Ammon's horn (tissue), 1 donor: Measurements from ENCODE around the gene TECTB.
A peak's percentile ranks its signal among the peaks of the same experiment; 100 is the strongest.

ENCODE experiments used
- DNase-seq: peaks from one replicate; pipeline ENCODE4 v3.0.0-alpha.2; 2016; ENCODE audit warnings: low spot score

The TECTB gene

GRCh38 chr10:112274831-112275230 is 8.4 kb upstream of the TECTB start:
- DNase-seq, result no peak

GRCh38 chr10:112275512-112276245 is 7.5 kb upstream of the TECTB start:
- DNase-seq, result no peak

- DNase-seq, result peak; percentile 50
Observed at GRCh38 chr10:112278871-112279270, 4.3 kb upstream of the TECTB start.

- no peak for DNase-seq
Observed at GRCh38 chr10:112279433-112279832, 3.8 kb upstream of the TECTB start.

DNA sequence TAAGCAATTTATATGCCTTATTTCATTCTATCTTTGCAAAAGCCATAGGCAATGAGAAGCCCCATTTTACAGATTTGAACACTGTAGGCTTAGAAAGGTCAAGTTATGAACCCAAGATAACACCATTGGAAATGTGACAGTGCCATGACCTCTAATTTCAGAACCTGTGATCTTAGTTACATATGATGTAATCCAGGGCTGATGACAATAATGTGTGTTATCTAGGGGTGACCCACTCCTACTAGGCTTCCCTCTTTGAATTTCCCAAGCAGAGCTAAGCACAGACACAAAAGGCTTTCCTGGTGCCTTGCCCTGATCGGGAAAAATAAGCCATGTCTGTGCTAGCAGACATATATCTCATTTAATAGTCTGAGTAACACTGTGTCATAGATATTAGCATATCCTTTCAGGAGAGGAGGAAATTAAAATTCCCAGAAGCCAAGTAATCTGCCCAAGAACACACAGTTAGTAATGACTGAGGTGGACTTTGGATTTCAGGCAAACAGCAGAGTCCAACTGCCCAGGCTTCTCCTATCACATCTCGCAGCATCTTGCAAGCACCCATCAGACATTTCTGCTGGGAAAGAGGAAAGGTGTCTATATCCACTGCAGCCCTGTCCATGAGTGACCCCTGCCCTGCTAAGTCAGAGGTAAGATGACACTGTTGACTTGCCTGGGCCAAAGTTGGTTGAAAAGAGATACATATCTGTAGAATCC is 2.8 kb upstream of the TECTB start:
- no peak for DNase-seq

DNA sequence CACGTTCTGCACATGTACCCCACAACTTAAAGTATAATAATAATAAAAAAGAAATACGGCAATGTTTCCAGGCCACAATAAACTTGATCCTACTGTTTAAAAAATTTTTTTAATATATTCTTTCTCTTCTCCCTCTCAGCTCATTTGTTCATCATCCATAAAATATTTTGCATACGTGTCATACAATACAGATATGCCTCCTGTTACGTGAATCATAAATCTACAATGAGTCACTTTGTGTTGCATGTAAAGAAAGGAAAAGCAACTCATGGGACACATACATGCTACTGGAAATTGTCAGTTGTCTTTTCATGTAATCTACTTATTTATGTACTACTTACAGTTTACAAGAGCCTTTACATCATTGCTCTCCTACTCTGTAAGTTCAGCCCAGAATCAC is 1.1 kb upstream of the TECTB start:
- DNase-seq, result no peak

DNA sequence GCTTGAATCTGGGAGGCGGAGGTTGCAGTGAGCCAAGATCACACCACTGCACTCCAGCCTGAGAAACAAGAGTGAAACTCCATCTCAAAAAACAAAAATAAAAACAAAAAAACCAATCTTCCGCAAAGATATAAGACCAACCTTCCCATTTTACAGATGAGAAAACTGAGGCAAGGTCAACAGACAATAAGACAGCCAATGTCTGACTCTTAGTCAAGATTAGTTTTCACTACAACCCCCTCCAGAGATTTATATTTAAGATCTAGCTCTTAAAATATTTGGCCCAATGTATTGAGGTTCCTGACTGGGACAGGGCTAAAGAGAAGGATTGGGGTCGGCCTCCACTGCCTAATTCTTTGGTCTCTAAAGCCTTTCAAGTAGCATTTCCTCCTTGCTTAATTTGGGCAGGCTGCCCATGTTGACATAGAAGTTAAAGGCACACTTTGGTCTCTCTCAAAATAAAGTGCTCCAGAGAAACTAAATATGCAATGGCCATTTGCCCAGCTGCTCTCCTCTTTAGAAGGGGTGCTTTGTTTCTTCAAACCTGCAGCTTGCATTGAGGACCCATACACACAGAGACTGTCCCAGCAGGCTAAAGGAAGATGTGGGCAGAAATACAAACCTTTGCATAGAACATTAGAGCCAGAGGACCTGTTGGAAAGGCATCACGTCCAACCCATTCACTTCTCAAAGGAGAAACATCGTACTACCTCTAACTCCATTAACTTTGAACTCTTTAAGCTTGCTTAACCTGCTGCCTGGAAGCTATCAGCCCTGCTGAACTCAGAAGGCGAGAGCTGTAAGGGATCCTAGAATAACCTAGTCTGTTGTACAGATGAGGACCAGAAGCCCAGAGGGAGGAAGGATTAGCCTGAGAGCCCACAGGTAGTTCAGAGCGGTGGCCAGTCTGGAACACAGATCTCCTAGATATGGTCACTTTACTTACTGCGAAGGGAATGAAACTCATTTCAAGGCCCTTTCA is 3.9 kb downstream of the TECTB start:
- peak; percentile 67 for DNase-seq

GRCh38 chr10:112287844-112288243 is 4.6 kb downstream of the TECTB start:
- DNase-seq, result no peak

- DNase-seq, result peak; percentile 58
Observed at GRCh38 chr10:112288486-112288885, 5.3 kb downstream of the TECTB start.

DNA sequence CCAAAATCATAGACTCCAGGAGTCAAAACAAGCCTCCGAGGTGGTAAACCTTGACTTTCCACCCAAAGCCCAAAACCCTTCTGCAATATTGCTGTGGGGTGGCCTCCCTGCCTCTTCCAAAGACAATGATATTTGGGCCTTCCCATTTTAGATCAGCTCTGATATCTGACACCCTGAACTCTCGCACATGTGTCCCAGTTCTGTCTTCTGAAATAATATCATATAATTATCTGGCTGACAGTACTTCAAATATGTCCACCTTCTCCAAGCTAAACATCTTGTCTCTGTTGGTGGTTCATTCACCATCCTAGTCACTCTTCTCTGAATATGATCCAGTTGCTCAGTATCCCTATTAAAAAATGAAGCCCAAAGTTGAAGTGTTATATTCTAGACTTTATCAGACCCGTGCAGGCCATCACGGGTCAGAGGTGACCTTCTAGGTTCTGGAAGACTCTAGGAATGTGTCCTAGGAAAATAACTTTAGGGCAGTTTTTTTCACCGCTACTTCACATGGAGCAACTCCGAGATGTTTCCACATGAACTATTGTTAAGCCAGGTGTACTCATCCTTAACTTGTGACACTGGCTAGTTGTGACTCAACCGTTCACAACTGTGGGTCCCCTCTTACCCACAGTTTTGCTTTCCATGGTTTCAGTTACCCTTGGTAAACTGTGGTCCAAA is 6.3 kb downstream of the TECTB start:
- no peak for DNase-seq

- DNase-seq, result no peak
Observed at GRCh38 chr10:112290054-112290373, 6.8 kb downstream of the TECTB start.

DNA sequence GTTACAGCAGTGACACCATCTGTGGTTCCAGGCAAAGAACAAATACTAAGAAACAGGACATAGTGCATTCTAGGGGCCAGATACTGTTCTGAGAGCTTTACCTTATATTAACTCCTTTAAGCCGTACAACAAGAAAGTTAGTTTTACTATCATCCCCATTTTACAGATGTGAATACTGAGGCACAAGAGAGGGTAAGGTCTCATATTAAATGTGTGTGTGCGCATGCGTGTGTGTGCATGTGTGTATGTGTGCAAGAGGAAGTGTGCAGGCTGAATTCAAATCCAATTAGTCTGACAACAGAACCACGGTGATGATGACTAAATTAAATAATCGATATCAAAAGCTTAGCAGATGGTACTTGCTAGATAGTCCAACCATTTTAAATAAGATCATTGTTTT is 11.0 kb downstream of the TECTB start:
- DNase-seq, result no peak

- peak; percentile 48 for DNase-seq
Observed at GRCh38 chr10:112295853-112296830, 12.9 kb downstream of the TECTB start.

- no peak for DNase-seq
Observed at GRCh38 chr10:112296908-112297331, 13.7 kb downstream of the TECTB start.

GRCh38 chr10:112298581-112298980 is 15.4 kb downstream of the TECTB start:
- no peak for DNase-seq

- DNase-seq, result no peak
Observed at GRCh38 chr10:112299456-112299855, 16.3 kb downstream of the TECTB start.

DNA sequence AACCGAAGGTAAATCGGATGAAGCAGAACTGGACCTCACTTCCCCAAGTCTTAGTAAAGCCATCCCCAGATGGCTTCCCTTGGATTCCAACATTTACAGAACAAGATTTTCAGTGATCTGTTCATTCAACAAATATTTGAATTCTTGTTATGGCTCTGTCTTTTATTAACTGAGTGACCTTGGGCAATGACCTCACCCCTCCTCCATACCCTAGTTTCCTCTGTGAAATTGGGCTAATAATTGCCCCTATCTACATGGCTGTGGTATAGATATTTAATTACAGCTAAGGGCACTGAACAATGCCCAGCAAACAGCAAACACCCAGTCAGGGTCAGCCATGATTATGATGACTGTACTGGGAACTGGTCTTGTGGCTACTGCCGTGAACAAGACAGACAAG is 19.1 kb downstream of the TECTB start:
- no peak for DNase-seq

- DNase-seq, result no peak
Observed at GRCh38 chr10:112303528-112303927, 20.3 kb downstream of the TECTB start.

- no peak for DNase-seq
Observed at GRCh38 chr10:112304267-112304859, 21.2 kb downstream of the TECTB start.

DNA sequence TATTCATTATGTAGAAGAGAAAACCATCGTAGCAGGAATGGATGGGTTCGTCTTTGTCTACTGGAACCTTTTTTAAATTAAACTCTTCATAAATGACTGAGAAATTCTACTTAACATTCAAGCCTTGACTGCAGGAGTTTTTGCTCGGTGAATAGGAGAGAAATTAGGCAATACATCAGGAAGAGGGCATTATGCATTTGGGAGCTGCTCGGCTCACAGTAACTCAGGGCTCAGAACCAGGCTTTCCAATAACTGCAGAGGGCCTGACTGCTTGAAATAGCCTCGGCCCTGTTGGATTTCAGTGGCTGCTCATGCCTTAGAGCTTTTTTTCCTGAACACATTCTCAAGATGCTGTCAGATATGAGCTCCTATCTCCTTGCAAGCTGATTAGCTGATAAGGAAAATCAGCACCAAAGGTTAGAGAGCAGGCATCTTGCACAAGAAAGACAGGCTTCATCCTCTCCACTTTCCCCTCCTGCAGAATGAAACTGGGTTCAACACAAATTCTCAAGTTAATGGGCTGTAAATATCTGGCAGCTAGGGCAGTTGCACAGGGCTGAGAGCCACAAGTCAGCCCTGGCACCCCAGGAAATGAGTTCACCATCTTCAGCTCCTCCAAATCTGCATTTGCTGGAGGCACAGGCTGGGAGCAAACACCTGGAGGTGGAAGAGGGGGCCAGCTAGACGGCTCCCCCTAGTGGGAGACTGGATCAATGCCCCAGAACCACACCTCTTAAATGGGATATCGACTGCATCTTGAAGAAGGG is 24.3 kb downstream of the TECTB start:
- DNase-seq, result peak; percentile 55
